ENCODE results near the gene SEMA4B. TPM values are rescaled to one million over a fixed set of nuclear protein-coding genes. Genes with fewer than 3 reads are reported as not detected.

The SEMA4B gene
- total and polyA plus RNA-seq, 9 of the 15 experiments (the other 6 are each of a cell fraction or from before 2014, with no cell fraction given): 1.3 to 33.6 (median 11.0) TPM

- TF ChIP-seq L3MBTL2 (IDR thresholded peaks at IDR 0.05): no peak
- no peak for TF ChIP-seq RBM25 (IDR thresholded peaks at IDR 0.05; ENCODE audit: low read depth, low read length, severe bottlenecking)
- TF ChIP-seq, protein P1, sequence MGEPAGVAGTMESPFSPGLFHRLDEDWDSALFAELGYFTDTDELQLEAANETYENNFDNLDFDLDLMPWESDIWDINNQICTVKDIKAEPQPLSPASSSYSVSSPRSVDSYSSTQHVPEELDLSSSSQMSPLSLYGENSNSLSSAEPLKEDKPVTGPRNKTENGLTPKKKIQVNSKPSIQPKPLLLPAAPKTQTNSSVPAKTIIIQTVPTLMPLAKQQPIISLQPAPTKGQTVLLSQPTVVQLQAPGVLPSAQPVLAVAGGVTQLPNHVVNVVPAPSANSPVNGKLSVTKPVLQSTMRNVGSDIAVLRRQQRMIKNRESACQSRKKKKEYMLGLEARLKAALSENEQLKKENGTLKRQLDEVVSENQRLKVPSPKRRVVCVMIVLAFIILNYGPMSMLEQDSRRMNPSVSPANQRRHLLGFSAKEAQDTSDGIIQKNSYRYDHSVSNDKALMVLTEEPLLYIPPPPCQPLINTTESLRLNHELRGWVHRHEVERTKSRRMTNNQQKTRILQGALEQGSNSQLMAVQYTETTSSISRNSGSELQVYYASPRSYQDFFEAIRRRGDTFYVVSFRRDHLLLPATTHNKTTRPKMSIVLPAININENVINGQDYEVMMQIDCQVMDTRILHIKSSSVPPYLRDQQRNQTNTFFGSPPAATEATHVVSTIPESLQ (CRISPR knock-in tag; IDR thresholded peaks at IDR 0.05): no peak
Measured at GRCh38 chr15:90213122-90213817, 12.1 kb downstream of the SEMA4B start (continued).

DNA sequence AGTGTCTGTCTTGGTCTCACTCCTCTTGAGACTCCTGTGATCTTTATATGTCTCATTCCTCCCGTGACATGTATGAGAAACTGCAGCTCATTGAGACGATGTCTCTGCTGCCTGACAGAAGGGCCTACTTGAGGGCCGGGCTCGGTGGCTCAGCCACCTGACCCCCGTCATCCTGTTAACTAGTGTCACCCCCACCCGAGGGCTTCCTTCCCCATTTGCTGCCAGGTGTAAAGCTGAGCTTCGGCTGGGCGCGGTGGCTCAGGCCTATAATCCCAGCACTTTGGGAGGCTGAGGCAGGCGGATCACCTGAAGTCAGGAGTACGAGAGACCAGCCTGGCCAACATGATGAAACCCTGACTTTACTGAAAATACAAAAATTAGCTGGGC, 12.7 kb downstream of the SEMA4B start:
- DNase-seq (ENCODE audit: extremely low read depth in 1 of 4, low spot score in 3 of 4) (no peak), ATAC-seq (peak; percentile 53), FAIRE-seq (no peak)
- Histone ChIP-seq H3K9me3 (replicated peaks; ENCODE audit: control insufficient read depth, insufficient read depth, low read depth, low read length) (no peaks in the 10 kb centered on the region), H3K4me1 (replicated peaks in 1 of 2; ENCODE audit: control insufficient read depth in 2 of 2, insufficient read depth in 2 of 2, low read length in 2 of 2) (peaks cover 10 to 35% of the 10 kb centered on the region in 2 experiments; a peak in 4 of 5 replicates), H3K9me1 (ENCODE audit: control insufficient read depth, insufficient read depth, low read length) (no peaks in the 10 kb centered on the region), H3K79me2 (ENCODE audit: control insufficient read depth, insufficient read depth, low read length) (peaks cover 51% of the 10 kb centered on the region), H3K36me3 (ENCODE audit: control insufficient read depth, insufficient read depth, low read length) (peaks cover 67% of the 10 kb centered on the region; the same call in 2 of the 3 replicates), H3K4me3 (no peak overlapping the region), H3K27ac (ENCODE audit: extremely low read depth, low read depth, low read length) (peak overlapping the region; percentile 41; the same call in 1 of the 3 replicates), H3K4me2 (ENCODE audit: insufficient read depth, low read length) (peak overlapping the region; percentile 3; the same call in 1 of the 2 replicates), H2AFZ (ENCODE audit: low read depth, low read length) (no peak overlapping the region), H4K20me1 (replicated peaks; ENCODE audit: control insufficient read depth, insufficient read depth, low read length) (no peaks in the 10 kb centered on the region; the same call in none of the 2 replicates), H3K27me3 (ENCODE audit: control insufficient read depth in 2 of 2, insufficient read depth in 2 of 2, low read length in 2 of 2) (no peaks in the 10 kb centered on the region), H3K9ac (ENCODE audit: insufficient read depth in 1 of 2, low read depth in 2 of 2, low read length in 2 of 2) (peak overlapping the region in 1 of 2 experiments; percentile 85; a peak in 2 of 4 replicates)
- 72% methylated on average over 11 of the region's 11 CpGs for WGBS (ENCODE audit: insufficient coverage, low coverage, missing lambda C conversion rate)
- intact Hi-C loops (cut with micrococcal nuclease): no loop called here
- ChIA-PET CTCF (ENCODE audit: low intra/inter-chr PET ratio) (no interaction called here), POLR2A (interaction anchor here (0.6 to 1.2 kb wide), 3 partner anchors 9 to 21 kb away, joined by 3 to 5 read pairs (median 4); partner anchors contain the start of gene SEMA4B)
- no TSS peak for BruUV-seq (replicated peaks)
- TF ChIP-seq MED1 (CRISPR knock-in tag; IDR thresholded peaks at IDR 0.05; ENCODE audit: borderline replicate concordance) (no peak), ZNF436 (CRISPR knock-in tag; IDR thresholded peaks at IDR 0.05) (no peak), HSF4 (CRISPR knock-in tag; IDR thresholded peaks at IDR 0.05; ENCODE audit: borderline replicate concordance) (no peak), CHD2 (IDR thresholded peaks at IDR 0.05; ENCODE audit: low read depth, low read length) (no peak), BRF1 (IDR thresholded peaks at IDR 0.05; ENCODE audit: borderline replicate concordance, extremely low read depth, insufficient read length) (no peak), U2AF2 (optimal IDR thresholded peaks at IDR 0.05; ENCODE audit: low read depth, low read length) (no peak), ZNF431 (CRISPR knock-in tag; IDR thresholded peaks at IDR 0.05) (no peak), ZNF224 (CRISPR knock-in tag; IDR thresholded peaks at IDR 0.05) (no peak), ZNF274 (IDR thresholded peaks at IDR 0.05; ENCODE audit: borderline replicate concordance, low read depth, low read length) (no peak), SIN3B (IDR thresholded peaks at IDR 0.05; ENCODE audit: low read depth) (no peak)
- TF ChIP-seq, protein P2, sequence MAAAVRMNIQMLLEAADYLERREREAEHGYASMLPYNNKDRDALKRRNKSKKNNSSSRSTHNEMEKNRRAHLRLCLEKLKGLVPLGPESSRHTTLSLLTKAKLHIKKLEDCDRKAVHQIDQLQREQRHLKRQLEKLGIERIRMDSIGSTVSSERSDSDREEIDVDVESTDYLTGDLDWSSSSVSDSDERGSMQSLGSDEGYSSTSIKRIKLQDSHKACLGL (CRISPR knock-in tag; IDR thresholded peaks at IDR 0.05; ENCODE audit: borderline replicate concordance, poor library complexity, severe bottlenecking): no peak
- in situ Hi-C loops (cut with MboI): no loop called here
